Smooth muscle cell (in vitro differentiated cells): ENCODE results near the gene PWP2. TPM values are rescaled to one million over a fixed set of nuclear protein-coding genes. Genes with fewer than 3 reads are reported as not detected.
"Not testable (repeated sequence)": the region's sequence is repeated elsewhere in the genome, so short reads cannot be mapped to it uniquely, and the experiment has no call there.

ENCODE experiments used
- DNase-seq: peaks from one replicate; lab custom pipeline; 2025; ENCODE audit not compliant: unreplicated experiment; lab: John Stamatoyannopoulos, UW
- H2AFZ ChIP-seq: fragments of 200-600 bp; sonication (generic); 2 replicates; pipeline ENCODE4 v1.6.0; 2016; ENCODE audit warnings: antibody characterized with exemption, low read depth, mild to moderate bottlenecking
- H3F3A ChIP-seq: fragments of 200-600 bp; sonication (generic); 2 replicates; pipeline ENCODE4 v1.6.0; 2017; ENCODE audit warnings: antibody characterized with exemption, low read depth
- H3K27ac ChIP-seq: fragments of 200-600 bp; sonication (generic); 2 replicates; pipeline ENCODE4 v1.5.1; 2016; ENCODE audit warnings: low read depth, mild to moderate bottlenecking
- H3K27me3 ChIP-seq: fragments of 200-600 bp; sonication (generic); 2 replicates; pipeline ENCODE4 v1.6.1; 2016; ENCODE audit warnings: low read depth, mild to moderate bottlenecking
- H3K36me3 ChIP-seq: fragments of 200-600 bp; sonication (generic); 2 replicates; pipeline ENCODE4 v1.5.1; 2016; ENCODE audit warnings: low read depth
- H3K4me1 ChIP-seq: fragments of 200-600 bp; sonication (generic); 2 replicates; pipeline ENCODE4 v1.5.1; 2016; ENCODE audit warnings: low read depth
- H3K4me2 ChIP-seq: fragments of 200-600 bp; sonication (generic); 2 replicates; pipeline ENCODE4 v1.6.0; 2016; ENCODE audit warnings: mild to moderate bottlenecking
- H3K4me3 ChIP-seq: fragments of 200-600 bp; sonication (generic); 2 replicates; pipeline ENCODE4 v1.5.1; 2016; ENCODE audit warnings: mild to moderate bottlenecking
- H3K79me2 ChIP-seq: fragments of 200-600 bp; sonication (generic); 2 replicates; pipeline ENCODE4 v1.6.0; 2016; ENCODE audit warnings: low read depth, mild to moderate bottlenecking
- H3K9ac ChIP-seq: fragments of 200-600 bp; sonication (generic); 2 replicates; pipeline ENCODE4 v1.6.0; 2016; ENCODE audit warnings: low read depth
- H3K9me3 ChIP-seq: fragments of 200-600 bp; sonication (generic); replicated peaks from 2 replicates; pipeline ENCODE4 v1.5.1; 2016; ENCODE audit warnings: low read depth
- H4K20me1 ChIP-seq: fragments of 200-600 bp; sonication (generic); 2 replicates; pipeline ENCODE4 v1.6.0; 2016; ENCODE audit warnings: low read depth
- WGBS: methylation state at CpG from one replicate; pipeline ENCODE4 v1.1.7; 2016; ENCODE audit warnings: low lambda C conversion rate; 5-methylcytosine and 5-hydroxymethylcytosine counted together
- polyA plus RNA-seq: library from polyadenylated mRNA; unstranded; fragments of >200 nt; fragmentation: Nextera tagmentation; extraction: Ambion mirVana; gene quantifications from 2 replicates; pipeline ENCODE4 v1.2.1, GENCODE V29; 2016
- total RNA-seq: library from RNA; depleted of rRNA; stranded (reverse); fragments of >200 nt; gene quantifications from 2 replicates; pipeline ENCODE4 v1.2.3, GENCODE V29; 2014

PWP2 gene
- total and polyA plus RNA-seq, 2 experiments from 2014 or later: 0.38 to 1.4 TPM

DNA sequence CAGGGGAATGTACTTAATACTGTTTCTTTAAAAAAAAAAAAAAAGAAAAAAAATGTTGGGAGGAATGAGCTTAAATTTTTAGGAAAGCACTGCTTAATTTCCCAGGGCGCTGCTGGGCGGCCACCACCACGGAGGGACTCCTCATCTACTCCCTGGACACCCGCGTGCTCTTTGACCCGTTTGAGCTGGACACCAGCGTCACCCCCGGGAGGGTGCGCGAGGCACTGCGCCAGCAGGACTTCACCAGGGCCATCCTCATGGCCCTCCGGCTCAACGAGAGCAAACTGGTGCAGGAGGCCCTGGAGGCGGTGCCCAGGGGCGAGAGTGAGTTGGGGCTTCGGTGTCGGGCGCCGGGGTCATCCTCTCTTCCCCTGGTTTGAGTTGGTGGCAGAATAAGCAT lies 20.6 kb downstream of the PWP2 start:
- H3K4me1 ChIP-seq, H3K9ac ChIP-seq, H2AFZ ChIP-seq, H3K27me3 ChIP-seq, H3K36me3 ChIP-seq, H3K9me3 ChIP-seq, H3K4me3 ChIP-seq, DNase-seq, H3K4me2 ChIP-seq, H3K79me2 ChIP-seq, H3K27ac ChIP-seq, H4K20me1 ChIP-seq, H3F3A ChIP-seq: not testable (repeated sequence)
- no CpG with 5 or more reads among the region's 19 CpGs for WGBS

DNA sequence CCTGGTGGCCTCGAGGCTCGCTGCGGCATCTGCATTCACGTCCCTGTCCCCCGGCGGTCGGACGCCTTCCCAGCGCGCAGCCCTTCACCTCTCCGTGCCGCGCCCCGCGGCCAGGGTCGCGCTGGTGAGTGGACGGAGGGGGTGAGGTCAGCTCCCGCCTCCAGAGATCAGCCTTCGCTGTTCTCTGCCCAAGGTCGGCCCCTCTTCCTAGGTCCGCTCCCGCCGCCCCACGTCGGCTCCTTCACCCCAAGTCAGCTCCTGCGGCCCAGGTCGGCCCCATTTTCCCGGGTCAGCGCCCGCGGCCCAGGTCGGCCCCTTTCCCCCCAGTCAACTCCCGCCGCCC lies 26.5 kb downstream of the PWP2 start:
- not testable (repeated sequence) for H3K4me1 ChIP-seq, H3K4me3 ChIP-seq, H3K79me2 ChIP-seq, H3K36me3 ChIP-seq, H3K9me3 ChIP-seq, H3F3A ChIP-seq, H2AFZ ChIP-seq, H3K27me3 ChIP-seq, H3K27ac ChIP-seq, H4K20me1 ChIP-seq, DNase-seq, H3K4me2 ChIP-seq, H3K9ac ChIP-seq
- WGBS: no CpG with 5 or more reads among the region's 35 CpGs

DNA sequence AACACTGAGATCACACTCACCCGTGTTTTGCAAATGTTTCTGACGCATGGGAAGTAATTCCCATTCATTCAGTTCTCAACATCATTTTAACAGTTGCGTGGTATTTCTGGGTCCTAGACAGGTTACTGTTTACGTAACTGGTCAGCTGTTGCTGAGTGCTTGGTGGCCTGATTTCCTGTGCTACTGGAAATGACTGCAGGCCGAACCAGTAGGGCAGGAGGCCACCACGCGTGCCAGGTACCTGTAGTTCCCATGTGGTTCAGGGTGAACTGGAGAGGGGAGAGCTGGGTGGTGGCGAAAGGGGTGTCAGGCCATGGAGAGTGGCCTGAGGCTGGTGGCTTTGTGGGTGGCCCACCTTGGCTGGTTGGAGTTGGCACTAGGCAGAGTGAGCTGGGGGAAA lies 27.5 kb downstream of the PWP2 start:
- H3K4me1 ChIP-seq, H2AFZ ChIP-seq, H3K4me3 ChIP-seq, H3K36me3 ChIP-seq, H3K27me3 ChIP-seq, H4K20me1 ChIP-seq, H3F3A ChIP-seq, DNase-seq, H3K27ac ChIP-seq, H3K9me3 ChIP-seq, H3K79me2 ChIP-seq, H3K9ac ChIP-seq, H3K4me2 ChIP-seq: not testable (repeated sequence)
- WGBS: no CpG with 5 or more reads among the region's 8 CpGs

DNA sequence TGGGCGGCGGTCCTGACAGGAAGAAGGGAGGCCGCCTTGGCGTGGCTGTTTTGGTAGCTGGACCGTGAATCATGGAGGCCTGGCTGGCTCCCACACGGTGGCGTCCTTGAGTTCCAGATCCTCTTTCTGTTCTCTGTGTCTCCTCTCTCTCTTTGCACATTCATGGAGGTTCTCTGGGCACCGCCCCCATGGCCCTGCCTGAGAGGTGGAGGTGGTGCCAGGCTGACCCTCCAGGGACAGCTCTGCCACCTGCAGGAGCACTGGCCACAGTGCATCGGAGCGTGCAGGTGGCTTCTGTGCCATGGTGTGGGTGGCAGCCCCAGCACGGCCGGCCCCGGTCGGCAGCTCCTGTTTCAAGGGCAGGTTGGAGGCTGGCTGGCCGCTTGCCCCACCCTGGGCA lies 30.8 kb downstream of the PWP2 start:
- WGBS: no CpG with 5 or more reads among the region's 15 CpGs
- not testable (repeated sequence) for H3K79me2 ChIP-seq, H3K9ac ChIP-seq, H3F3A ChIP-seq, H3K4me1 ChIP-seq, DNase-seq, H2AFZ ChIP-seq, H3K27me3 ChIP-seq, H3K4me3 ChIP-seq, H3K4me2 ChIP-seq, H3K9me3 ChIP-seq, H3K27ac ChIP-seq, H4K20me1 ChIP-seq, H3K36me3 ChIP-seq

DNA sequence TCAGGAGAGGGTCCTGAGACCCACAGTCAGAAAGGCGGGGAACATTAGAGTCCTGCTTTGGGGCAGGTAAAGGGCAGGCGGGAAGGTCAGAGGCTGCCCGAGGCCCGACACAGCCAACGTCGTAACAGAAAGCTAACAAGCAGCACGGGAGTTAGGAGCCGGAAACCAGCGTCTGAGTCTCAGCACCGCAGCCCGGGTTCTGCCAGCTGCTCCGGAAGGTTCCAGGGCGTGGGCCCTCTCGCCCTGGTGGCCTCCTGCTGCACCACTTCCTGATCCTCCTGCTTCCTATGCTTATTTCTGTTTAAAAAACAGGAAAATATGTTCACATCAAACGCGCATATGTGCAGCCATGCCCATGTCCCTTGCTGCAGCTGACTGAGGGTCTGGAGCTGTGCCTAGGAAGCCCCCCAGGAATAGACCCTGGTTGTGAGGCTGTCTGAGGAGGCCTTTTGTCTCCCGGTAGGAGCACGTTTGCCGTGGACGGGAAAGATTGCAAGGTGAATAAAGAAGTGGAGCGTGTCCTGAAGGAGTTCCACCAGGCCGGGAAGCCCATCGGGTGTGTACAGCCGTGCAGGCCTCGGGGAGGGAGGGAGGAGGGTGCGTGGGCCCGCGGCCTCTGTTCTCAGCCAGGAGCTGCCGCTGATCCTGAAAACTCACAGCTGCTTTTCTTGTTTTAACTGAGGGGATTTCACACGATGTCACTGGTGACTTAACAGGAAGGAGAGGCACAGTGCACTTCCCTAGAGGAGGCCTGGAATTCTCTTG lies 32.8 kb downstream of the PWP2 start:
- H4K20me1 ChIP-seq, H3K9ac ChIP-seq, H2AFZ ChIP-seq, DNase-seq, H3K4me2 ChIP-seq, H3K27ac ChIP-seq, H3K4me3 ChIP-seq, H3K79me2 ChIP-seq, H3K36me3 ChIP-seq, H3K4me1 ChIP-seq, H3K27me3 ChIP-seq, H3K9me3 ChIP-seq, H3F3A ChIP-seq: not testable (repeated sequence)
- WGBS: no CpG with 5 or more reads among the region's 30 CpGs

DNA sequence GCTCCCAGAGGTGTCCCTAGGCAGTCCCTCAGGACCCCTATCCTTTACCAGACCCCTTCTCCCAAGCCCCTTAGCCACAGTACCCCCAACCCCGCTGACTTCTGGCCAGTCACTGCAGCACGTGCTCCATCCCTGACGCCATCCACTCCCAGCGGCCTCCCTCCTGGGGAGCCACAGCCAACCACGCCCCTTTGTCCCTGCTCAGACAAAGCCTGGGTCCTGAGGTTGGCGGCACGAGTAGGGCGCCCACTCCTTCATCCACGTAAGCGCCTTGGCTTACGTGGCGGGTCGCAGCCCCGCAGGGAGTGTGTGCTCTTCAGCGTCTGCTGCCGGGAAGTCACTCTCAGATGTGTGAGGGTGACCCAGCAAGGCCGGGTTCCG lies 33.3 kb downstream of the PWP2 start:
- not testable (repeated sequence) for DNase-seq

DNA sequence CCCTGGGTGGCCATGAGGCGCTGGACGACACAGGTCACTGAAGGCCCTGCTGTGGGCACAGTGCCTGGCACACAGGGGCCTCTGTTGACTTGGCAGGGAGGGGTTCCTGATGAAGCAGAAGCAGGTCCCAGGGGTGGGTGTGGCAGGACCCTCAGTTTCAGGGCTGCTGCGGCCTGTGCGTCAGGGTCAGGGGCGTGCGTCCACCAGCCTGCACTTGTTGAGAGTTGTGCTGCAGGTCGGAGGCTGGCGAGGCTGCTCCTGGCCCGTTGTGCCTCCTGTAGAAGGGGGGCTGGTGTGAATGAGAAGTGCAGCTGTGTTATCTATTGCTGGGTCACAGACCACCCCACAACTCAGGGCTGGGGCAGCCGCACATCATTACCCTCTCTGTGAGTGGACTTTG lies 35.3 kb downstream of the PWP2 start:
- H3K9ac ChIP-seq, H3K4me3 ChIP-seq, H3F3A ChIP-seq, H3K27me3 ChIP-seq, H3K79me2 ChIP-seq, DNase-seq, H3K4me1 ChIP-seq, H3K27ac ChIP-seq, H4K20me1 ChIP-seq, H3K36me3 ChIP-seq, H3K4me2 ChIP-seq, H2AFZ ChIP-seq, H3K9me3 ChIP-seq: not testable (repeated sequence)
- WGBS: no CpG with 5 or more reads among the region's 10 CpGs

More for the DNA sequence above, 33.3 kb downstream of the PWP2 start:
- H3K27me3 ChIP-seq, H3K4me1 ChIP-seq, H4K20me1 ChIP-seq, H3K9me3 ChIP-seq, H3K9ac ChIP-seq, H3K4me2 ChIP-seq, H2AFZ ChIP-seq, H3K79me2 ChIP-seq, H3K36me3 ChIP-seq, H3K4me3 ChIP-seq, H3K27ac ChIP-seq, H3F3A ChIP-seq: not testable (repeated sequence)
- no CpG with 5 or more reads among the region's 18 CpGs for WGBS

DNA sequence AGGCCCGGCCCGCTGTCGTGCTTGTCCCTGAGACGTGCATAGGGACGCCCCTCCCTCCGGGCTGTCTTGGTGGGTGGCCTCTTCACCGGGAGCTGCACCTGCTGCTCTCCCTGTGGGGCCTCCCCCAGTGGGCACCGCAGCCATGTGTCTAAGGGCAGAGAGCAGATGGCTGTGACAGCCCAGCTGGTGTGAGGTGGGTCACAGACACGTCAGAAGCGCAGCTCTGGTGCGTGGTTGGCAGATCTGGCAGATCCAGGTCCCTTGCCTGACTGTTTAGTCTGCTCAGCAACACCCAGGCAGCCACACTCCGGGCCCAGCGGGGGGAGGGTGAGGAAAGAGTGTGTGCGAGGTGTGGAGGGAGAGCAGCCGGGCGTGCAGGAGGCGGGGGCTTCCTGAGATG lies 36.2 kb downstream of the PWP2 start:
- not testable (repeated sequence) for H3K9ac ChIP-seq, H3K79me2 ChIP-seq, H3F3A ChIP-seq, H3K4me3 ChIP-seq, DNase-seq, H3K27me3 ChIP-seq, H4K20me1 ChIP-seq, H3K4me1 ChIP-seq, H3K27ac ChIP-seq, H3K4me2 ChIP-seq, H2AFZ ChIP-seq, H3K9me3 ChIP-seq, H3K36me3 ChIP-seq
- no CpG with 5 or more reads among the region's 17 CpGs for WGBS

DNA sequence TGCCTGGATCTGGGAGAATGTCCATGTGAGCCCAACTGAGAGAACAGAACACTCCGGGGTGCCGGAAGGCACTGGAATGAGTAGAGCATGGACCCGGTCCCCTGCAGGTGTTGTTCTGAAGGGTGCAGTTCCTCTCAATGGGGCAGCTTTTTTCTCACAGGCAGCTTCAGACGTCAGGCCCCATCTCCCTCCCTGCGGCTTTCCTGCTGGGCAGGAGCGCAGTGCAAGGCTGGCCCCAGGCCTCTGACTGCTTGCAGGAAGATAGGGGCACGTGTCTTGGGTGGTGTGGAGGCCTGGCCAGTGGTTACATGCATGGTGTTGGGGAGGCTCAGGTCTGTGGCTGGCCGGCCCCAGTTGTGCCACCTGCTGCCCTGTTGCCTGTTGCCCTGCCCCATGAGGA lies 36.8 kb downstream of the PWP2 start:
- H3K36me3 ChIP-seq, DNase-seq: not testable (repeated sequence)
- whole genome bisulfite sequencing: no CpG with 5 or more reads among the region's 8 CpGs

More for the DNA sequence above, 36.8 kb downstream of the PWP2 start:
- not testable (repeated sequence) for H3K27ac ChIP-seq, H3K27me3 ChIP-seq, H3K9me3 ChIP-seq, H3F3A ChIP-seq, H3K79me2 ChIP-seq, H2AFZ ChIP-seq, H3K4me1 ChIP-seq, H4K20me1 ChIP-seq, H3K9ac ChIP-seq, H3K4me2 ChIP-seq, H3K4me3 ChIP-seq
